Fibroblast of lung (primary cell): ENCODE measurements around the gene HERPUD1. TPM values are rescaled to one million over a fixed set of nuclear protein-coding genes. Genes with fewer than 3 reads are reported as not detected.

ENCODE experiments used
- DNase-seq, 2 donors: peaks; one replicate each; pipeline versions ENCODE4 v3.0.0 to v3.0.0-alpha.2; 2010; ENCODE audit warnings: low read depth in 2 of 2
- H2AFZ ChIP-seq: 2 replicates; pipeline ENCODE4 v1.5.1; 2012; ENCODE audit warnings: low read length, control low read depth, inconsistent platforms
- H3K27ac ChIP-seq: 2 replicates; pipeline ENCODE4 v1.5.1; 2011; ENCODE audit warnings: low read length, control low read depth; ENCODE audit not compliant: insufficient read depth
- H3K27me3 ChIP-seq: 2 replicates; pipeline ENCODE4 v1.5.1; 2011; ENCODE audit warnings: mild to moderate bottlenecking, low read length; ENCODE audit not compliant: control insufficient read depth, insufficient read depth
- H3K36me3 ChIP-seq: 2 replicates; pipeline ENCODE4 v1.5.1; 2011; ENCODE audit warnings: low read length; ENCODE audit not compliant: control insufficient read depth, insufficient read depth
- H3K4me1 ChIP-seq: 2 replicates; pipeline ENCODE4 v1.5.1; 2011; ENCODE audit warnings: low read length; ENCODE audit not compliant: control insufficient read depth, insufficient read depth; ENCODE audit errors: extremely low read depth
- H3K4me2 ChIP-seq: 2 replicates; pipeline ENCODE4 v1.5.1; 2011; ENCODE audit warnings: low read length, control low read depth; ENCODE audit not compliant: insufficient read depth; ENCODE audit errors: extremely low read depth
- H3K4me3 ChIP-seq, 4 experiments: fragments of 200-600 bp in 1 of 4; sonication (generic) in 1 of 4; replicated peaks in 1 of 4; 2 replicates each; pipeline ENCODE4 v1.5.1; 2011 to 2016; ENCODE audit warnings: low read length in 4 of 4, low read depth in 3 of 4, mild to moderate bottlenecking in 3 of 4, control low read depth in 2 of 4, inconsistent platforms in 1 of 4, mixed read lengths in 1 of 4; ENCODE audit not compliant: insufficient read depth in 1 of 4; ENCODE audit errors: control extremely low read depth in 1 of 4
- H3K79me2 ChIP-seq: 2 replicates; pipeline ENCODE4 v1.5.1; 2012; ENCODE audit warnings: mild to moderate bottlenecking, low read length, inconsistent platforms; ENCODE audit not compliant: control insufficient read depth, insufficient read depth
- H3K9ac ChIP-seq: 2 replicates; pipeline ENCODE4 v1.5.1; 2011; ENCODE audit warnings: mild to moderate bottlenecking, low read length, control low read depth; ENCODE audit not compliant: insufficient read depth
- H3K9me3 ChIP-seq: 2 replicates; pipeline ENCODE4 v1.5.1; 2012; ENCODE audit warnings: low read depth, low read length; ENCODE audit not compliant: control insufficient read depth, insufficient read depth
- H4K20me1 ChIP-seq: 2 replicates; pipeline ENCODE4 v1.5.1; 2011; ENCODE audit warnings: low read length; ENCODE audit not compliant: control insufficient read depth, insufficient read depth; ENCODE audit errors: extremely low read depth
- CTCF ChIP-seq, 2 donors: IDR thresholded peaks in 1 of 2; conservative IDR thresholded peaks in 1 of 2; 1 replicate in 1 of 2; 2 replicates in 1 of 2; pipeline ENCODE4 v1.5.1; 2011 to 2012; ENCODE audit warnings: low read length in 2 of 2, control low read depth in 1 of 2, inconsistent platforms in 1 of 2, low read depth in 1 of 2, mild to moderate bottlenecking in 1 of 2
- EZH2 ChIP-seq: IDR thresholded peaks from 2 replicates; pipeline ENCODE4 v1.5.1; 2012; ENCODE audit warnings: low read length, control low read depth, mild to moderate bottlenecking; ENCODE audit errors: missing control alignments
- polyA plus RNA-seq, 2 donors: library from polyadenylated mRNA; depleted of rRNA in 1 of 2; stranded (reverse) in 1 of 2; unstranded in 1 of 2; fragments of >200 nt; gene quantifications; 2 replicates each; pipeline ENCODE4 v1.2.1, GENCODE V29; 2011 to 2012; ENCODE audit warnings: missing spikeins in 1 of 2
- total RNA-seq: library from RNA; depleted of rRNA; stranded (reverse); fragments of >200 nt; gene quantifications from 2 replicates; pipeline ENCODE4 v1.2.1, GENCODE V29; 2014

Gene HERPUD1
- total and polyA plus RNA-seq, 2 donors (not counting 1 experiment from before 2014, with no cell fraction given), result 117 to 199 TPM

GRCh38 chr16:56935201-56935600 is 3.3 kb downstream of the HERPUD1 start:
- Histone ChIP-seq H2AFZ (no peak overlapping the region), H3K27ac (no peak overlapping the region), H4K20me1 (peaks cover 4% of the 10 kb centered on the region), H3K79me2 (peaks cover 50% of the 10 kb centered on the region), H3K27me3 (no peaks in the 10 kb centered on the region), H3K4me2 (peak overlapping the region; percentile 9), H3K9me3 (no peaks in the 10 kb centered on the region), H3K4me1 (peaks cover 3% of the 10 kb centered on the region), H3K4me3 (peak overlapping the region; percentile 2 to 100 (median 66)), H3K9ac (no peak overlapping the region), H3K36me3 (peaks cover 19% of the 10 kb centered on the region)
- DNase-seq, result no peak
- TF ChIP-seq EZH2 (no peak), CTCF (conservative IDR thresholded peaks at IDR 0.05 in 1 of 2, IDR thresholded peaks at IDR 0.05 in 1 of 2; ENCODE audit: low read depth in 1 of 2, low read length in 2 of 2) (no peak)

- Histone ChIP-seq H3K4me3 (peak overlapping the region in 1 of 4 experiments; percentile 96), H3K27me3 (no peaks in the 10 kb centered on the region), H3K27ac (no peak overlapping the region), H3K9ac (no peak overlapping the region), H3K4me2 (peak overlapping the region; percentile 39), H2AFZ (no peak overlapping the region), H3K4me1 (no peaks in the 10 kb centered on the region), H4K20me1 (peaks cover 4% of the 10 kb centered on the region), H3K36me3 (peaks cover 26% of the 10 kb centered on the region), H3K9me3 (no peaks in the 10 kb centered on the region), H3K79me2 (peaks cover 50% of the 10 kb centered on the region)
- TF ChIP-seq CTCF (conservative IDR thresholded peaks at IDR 0.05 in 1 of 2, IDR thresholded peaks at IDR 0.05 in 1 of 2; ENCODE audit: low read depth in 1 of 2, low read length in 2 of 2) (no peak), EZH2 (no peak)
- DNase-seq, result peak in 1 of 2 donors; percentile 80
These were observed 4.5 kb downstream of the HERPUD1 start for GRCh38 chr16:56936491-56936890.

- no peaks in the 10 kb centered on the region for H3K4me1 ChIP-seq
- H3K79me2 ChIP-seq, result peaks cover 50% of the 10 kb centered on the region
- H3K27me3 ChIP-seq, result no peaks in the 10 kb centered on the region
- no peak overlapping the region for H3K9ac ChIP-seq
- peaks cover 4% of the 10 kb centered on the region for H4K20me1 ChIP-seq
- peaks cover 29% of the 10 kb centered on the region for H3K36me3 ChIP-seq
- no peak overlapping the region for H2AFZ ChIP-seq
- no peak overlapping the region for H3K4me2 ChIP-seq
- no peak for DNase-seq
- no peaks in the 10 kb centered on the region for H3K9me3 ChIP-seq
- TF ChIP-seq CTCF (conservative IDR thresholded peaks at IDR 0.05 in 1 of 2, IDR thresholded peaks at IDR 0.05 in 1 of 2; ENCODE audit: low read depth in 1 of 2, low read length in 2 of 2), result no peak
- TF ChIP-seq EZH2, result no peak
- H3K4me3 ChIP-seq, result peak overlapping the region in 1 of 4 experiments; percentile 96
- no peak overlapping the region for H3K27ac ChIP-seq
These were observed 5.0 kb downstream of the HERPUD1 start for GRCh38 chr16:56936950-56937349.
